ENCODE data around the gene MERTK. TPM values are rescaled to one million over a fixed set of nuclear protein-coding genes. Genes with fewer than 3 reads are reported as not detected.

MERTK gene
- total and polyA plus RNA-seq, 10 of the 15 experiments (the other 5 are each of a cell fraction or from before 2014, with no cell fraction given): 0.13 to 30.6 (median 0.50) TPM

DNA sequence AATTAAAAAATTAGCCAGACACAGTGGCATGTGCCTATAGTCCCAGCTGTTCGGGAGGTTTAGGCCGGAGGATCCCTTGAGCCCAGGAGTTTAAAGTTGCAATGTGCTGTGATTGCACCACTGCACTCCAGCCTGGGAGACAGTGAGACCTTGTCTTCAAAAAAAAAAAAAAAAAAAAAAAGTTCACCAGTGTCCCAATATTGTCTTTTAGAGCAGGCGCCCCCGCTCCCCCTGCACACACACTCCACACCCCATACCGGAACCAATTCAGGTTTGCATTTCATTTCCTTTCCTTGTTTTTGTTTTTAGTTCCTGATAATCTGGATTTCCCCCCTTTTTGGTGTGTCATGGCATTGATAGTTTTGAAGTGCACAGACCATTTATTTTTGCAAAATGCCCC is 167.1 kb downstream of the MERTK start:
- ChIA-PET CTCF (no interaction called here), SMC1A (ENCODE audit: uncharacterized antibody, unreplicated experiment) (interaction anchor here (0.6 kb wide), 1 partner anchor 16 kb away, joined by 3 read pairs; no protein-coding TSS in a partner anchor), RAD21 (ENCODE audit: unreplicated experiment) (no interaction called here), POLR2A (no interaction called here)
- TF ChIP-seq, protein P1, sequence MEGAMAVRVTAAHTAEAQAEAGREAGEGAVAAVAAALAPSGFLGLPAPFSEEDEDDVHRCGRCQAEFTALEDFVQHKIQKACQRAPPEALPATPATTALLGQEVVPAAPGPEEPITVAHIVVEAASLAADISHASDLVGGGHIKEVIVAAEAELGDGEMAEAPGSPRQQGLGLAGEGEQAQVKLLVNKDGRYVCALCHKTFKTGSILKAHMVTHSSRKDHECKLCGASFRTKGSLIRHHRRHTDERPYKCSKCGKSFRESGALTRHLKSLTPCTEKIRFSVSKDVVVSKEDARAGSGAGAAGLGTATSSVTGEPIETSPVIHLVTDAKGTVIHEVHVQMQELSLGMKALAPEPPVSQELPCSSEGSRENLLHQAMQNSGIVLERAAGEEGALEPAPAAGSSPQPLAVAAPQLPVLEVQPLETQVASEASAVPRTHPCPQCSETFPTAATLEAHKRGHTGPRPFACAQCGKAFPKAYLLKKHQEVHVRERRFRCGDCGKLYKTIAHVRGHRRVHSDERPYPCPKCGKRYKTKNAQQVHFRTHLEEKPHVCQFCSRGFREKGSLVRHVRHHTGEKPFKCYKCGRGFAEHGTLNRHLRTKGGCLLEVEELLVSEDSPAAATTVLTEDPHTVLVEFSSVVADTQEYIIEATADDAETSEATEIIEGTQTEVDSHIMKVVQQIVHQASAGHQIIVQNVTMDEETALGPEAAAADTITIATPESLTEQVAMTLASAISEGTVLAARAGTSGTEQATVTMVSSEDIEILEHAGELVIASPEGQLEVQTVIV (IDR thresholded peaks at IDR 0.05; ENCODE audit: borderline replicate concordance, partially characterized antibody): no peak
- TF ChIP-seq, protein P2, sequence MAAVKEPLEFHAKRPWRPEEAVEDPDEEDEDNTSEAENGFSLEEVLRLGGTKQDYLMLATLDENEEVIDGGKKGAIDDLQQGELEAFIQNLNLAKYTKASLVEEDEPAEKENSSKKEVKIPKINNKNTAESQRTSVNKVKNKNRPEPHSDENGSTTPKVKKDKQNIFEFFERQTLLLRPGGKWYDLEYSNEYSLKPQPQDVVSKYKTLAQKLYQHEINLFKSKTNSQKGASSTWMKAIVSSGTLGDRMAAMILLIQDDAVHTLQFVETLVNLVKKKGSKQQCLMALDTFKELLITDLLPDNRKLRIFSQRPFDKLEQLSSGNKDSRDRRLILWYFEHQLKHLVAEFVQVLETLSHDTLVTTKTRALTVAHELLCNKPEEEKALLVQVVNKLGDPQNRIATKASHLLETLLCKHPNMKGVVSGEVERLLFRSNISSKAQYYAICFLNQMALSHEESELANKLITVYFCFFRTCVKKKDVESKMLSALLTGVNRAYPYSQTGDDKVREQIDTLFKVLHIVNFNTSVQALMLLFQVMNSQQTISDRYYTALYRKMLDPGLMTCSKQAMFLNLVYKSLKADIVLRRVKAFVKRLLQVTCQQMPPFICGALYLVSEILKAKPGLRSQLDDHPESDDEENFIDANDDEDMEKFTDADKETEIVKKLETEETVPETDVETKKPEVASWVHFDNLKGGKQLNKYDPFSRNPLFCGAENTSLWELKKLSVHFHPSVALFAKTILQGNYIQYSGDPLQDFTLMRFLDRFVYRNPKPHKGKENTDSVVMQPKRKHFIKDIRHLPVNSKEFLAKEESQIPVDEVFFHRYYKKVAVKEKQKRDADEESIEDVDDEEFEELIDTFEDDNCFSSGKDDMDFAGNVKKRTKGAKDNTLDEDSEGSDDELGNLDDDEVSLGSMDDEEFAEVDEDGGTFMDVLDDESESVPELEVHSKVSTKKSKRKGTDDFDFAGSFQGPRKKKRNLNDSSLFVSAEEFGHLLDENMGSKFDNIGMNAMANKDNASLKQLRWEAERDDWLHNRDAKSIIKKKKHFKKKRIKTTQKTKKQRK (IDR thresholded peaks at IDR 0.05; ENCODE audit: low read depth, low read length): no peak
- TF ChIP-seq MEF2A (IDR thresholded peaks at IDR 0.05; ENCODE audit: insufficient read depth, low read depth, low read length) (no peak), NFIC (IDR thresholded peaks at IDR 0.05; ENCODE audit: low read depth, low read length) (no peak), RB1 (IDR thresholded peaks at IDR 0.05; ENCODE audit: borderline replicate concordance) (no peak), SREBF1 (IDR thresholded peaks at IDR 0.05; ENCODE audit: low read length) (no peak), EZH2 (IDR thresholded peaks at IDR 0.05; ENCODE audit: borderline replicate concordance, control insufficient read depth, low read depth, low read length) (no peak), BRCA1 (IDR thresholded peaks at IDR 0.05; ENCODE audit: low read depth, low read length) (no peak), FOS (IDR thresholded peaks at IDR 0.05; ENCODE audit: borderline replicate concordance, extremely low read depth, insufficient read length) (no peak), RFX5 (IDR thresholded peaks at IDR 0.05; ENCODE audit: low read depth, low read length) (no peak)
- H3K4me2 ChIP-seq (ENCODE audit: control insufficient read depth, insufficient read depth): no peak overlapping the region; the same call in 1 of the 2 replicates
- H3K27ac ChIP-seq (ENCODE audit: control insufficient read depth, insufficient read depth): no peak overlapping the region; the same call in 1 of the 2 replicates
- no peak overlapping the region for H2AFZ ChIP-seq (ENCODE audit: control insufficient read depth, low read depth, low read length)
- H3K9me3 ChIP-seq (replicated peaks; ENCODE audit: control insufficient read depth, insufficient read depth, low read length): peaks cover 9% of the 10 kb centered on the region
- intact Hi-C loops (cut with micrococcal nuclease; ENCODE audit: unreplicated experiment): no loop called here
- DNase-seq (ENCODE audit: low read depth, low spot score) (no peak), ATAC-seq (no peak; the same call in 1 of the 3 replicates), FAIRE-seq (no peak)
- H3K4me3 ChIP-seq: no peak overlapping the region
- no peaks in the 10 kb centered on the region for H4K20me1 ChIP-seq (ENCODE audit: control insufficient read depth, insufficient read depth)
- peaks cover 24% of the 10 kb centered on the region for H3K4me1 ChIP-seq (ENCODE audit: control insufficient read depth, insufficient read depth, low read length)
- H3K36me3 ChIP-seq (ENCODE audit: control insufficient read depth in 2 of 2, insufficient read depth in 2 of 2, low read length in 1 of 2): peaks cover 0 to 34% of the 10 kb centered on the region in 2 experiments
- H3K9ac ChIP-seq (ENCODE audit: control insufficient read depth, insufficient read depth, low read length): no peak overlapping the region
- in situ Hi-C loops (cut with MboI): no loop called here
- H3K27me3 ChIP-seq (replicated peaks in 1 of 2; ENCODE audit: control insufficient read depth in 2 of 2, insufficient read depth in 2 of 2, low read length in 1 of 2): no peaks in the 10 kb centered on the region
- no peaks in the 10 kb centered on the region; the same call in none of the 2 replicates for H3K79me2 ChIP-seq (ENCODE audit: control insufficient read depth, insufficient read depth, low read length)
- 68% methylated on average over 5 of the region's 5 CpGs for WGBS (ENCODE audit: insufficient coverage, insufficient replicate concordance, low lambda C conversion rate, missing lambda C conversion rate)
- no TSS peak for BruUV-seq (replicated peaks)

All from GM12878 (cell line).